ENCODE results near the gene PMP22. TPM values are rescaled to one million over a fixed set of nuclear protein-coding genes. Genes with fewer than 3 reads are reported as not detected.

PMP22 gene
- total RNA-seq, 1 donor from 2014 or later, result 0.93 TPM

DNA sequence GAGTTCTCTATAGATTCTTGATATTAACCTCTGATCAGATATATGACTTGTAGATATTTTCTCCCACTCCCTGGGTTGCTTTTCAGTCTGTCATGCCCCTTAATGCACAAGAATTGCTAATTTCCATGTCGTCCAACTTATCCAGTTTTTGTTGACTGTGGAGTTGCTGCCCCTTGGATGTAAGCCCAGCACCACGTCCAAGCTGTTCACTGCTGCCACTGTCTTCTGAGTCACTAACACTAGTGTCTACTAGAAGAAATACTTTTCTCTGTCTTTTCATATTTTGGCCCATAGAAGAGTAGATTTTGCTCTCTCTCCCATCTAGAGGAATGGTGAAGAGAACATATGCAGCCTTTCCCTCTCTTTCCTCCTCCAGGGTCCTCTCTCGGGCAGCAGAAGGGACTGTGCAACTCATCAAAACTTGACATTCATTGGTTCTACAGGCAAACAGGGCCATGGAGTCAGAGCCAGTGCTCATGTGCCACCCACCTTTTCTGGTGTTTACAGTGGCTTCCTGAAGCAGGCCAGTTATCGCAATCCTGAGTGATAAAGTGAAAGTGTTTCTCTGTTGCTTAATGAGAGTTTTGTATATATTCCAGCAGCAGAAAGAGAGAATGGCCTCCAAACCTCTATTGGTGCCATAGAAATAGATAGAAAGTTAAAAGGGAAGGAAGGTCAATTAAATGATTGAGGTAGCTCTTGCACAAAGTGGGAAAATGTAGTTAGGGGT is 22.6 kb upstream of the PMP22 start:
- H3K4me1 Mint-ChIP-seq (ENCODE audit: low read depth), result peaks cover 6% of the 10 kb centered on the region
- peaks cover 5% of the 10 kb centered on the region for H3K27me3 Mint-ChIP-seq
- TF ChIP-seq CTCF (IDR thresholded peaks at IDR 0.05; ENCODE audit: unreplicated experiment), result no peak
- DNase-seq (ENCODE audit: low spot score, unreplicated experiment), result no peak
- H3K4me3 Mint-ChIP-seq (ENCODE audit: low read depth), result no peak overlapping the region
- H3K27ac Mint-ChIP-seq, result no peak overlapping the region
- no peaks in the 10 kb centered on the region for H3K36me3 Mint-ChIP-seq (ENCODE audit: insufficient read depth)
- H3K9me3 Mint-ChIP-seq (ENCODE audit: low read depth), result peaks cover 2% of the 10 kb centered on the region

DNA sequence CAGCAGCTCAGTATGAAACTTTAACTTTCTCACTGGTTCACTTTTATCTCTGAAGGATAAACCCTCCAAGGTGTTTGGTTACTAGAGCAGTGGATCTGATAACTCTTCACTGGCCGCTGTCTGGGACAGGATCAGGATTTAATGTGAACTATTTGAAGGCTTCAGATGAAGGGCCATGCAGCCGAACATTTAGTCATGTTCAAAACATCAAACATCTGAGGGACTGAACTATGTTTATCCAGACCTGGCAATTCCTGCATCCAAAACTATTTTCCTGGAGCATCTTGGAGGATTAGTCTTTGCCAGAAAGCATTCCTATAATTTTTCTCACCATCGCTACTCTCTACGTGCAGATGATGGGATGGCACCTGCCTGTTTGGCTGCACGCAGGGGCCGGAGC is 20.3 kb upstream of the PMP22 start:
- no peak for DNase-seq (ENCODE audit: low spot score, unreplicated experiment)
- no peaks in the 10 kb centered on the region for H3K36me3 Mint-ChIP-seq (ENCODE audit: insufficient read depth)
- no peak overlapping the region for H3K4me3 Mint-ChIP-seq (ENCODE audit: low read depth)

DNA sequence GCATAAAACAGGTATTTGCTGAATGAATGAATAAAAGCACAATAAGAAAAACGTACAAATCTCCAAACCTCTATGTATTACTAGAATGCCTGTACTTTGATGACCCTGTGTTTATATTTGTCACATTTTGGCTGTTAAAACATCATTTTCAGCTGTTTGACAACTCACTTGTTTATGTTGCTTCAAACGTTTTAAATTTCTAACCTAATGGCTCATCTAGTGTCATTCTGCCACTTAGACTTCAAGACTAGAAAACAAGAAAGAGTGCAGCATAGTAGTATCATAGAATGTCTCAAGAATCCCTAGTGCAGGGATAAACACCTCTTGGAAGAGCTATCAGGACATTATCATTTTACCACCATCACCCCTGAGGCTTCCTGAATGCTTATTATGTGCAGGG is 19.4 kb upstream of the PMP22 start:
- H3K4me3 Mint-ChIP-seq (ENCODE audit: low read depth), result no peak overlapping the region
- H3K27me3 Mint-ChIP-seq, result peaks cover 10% of the 10 kb centered on the region
- TF ChIP-seq CTCF (IDR thresholded peaks at IDR 0.05; ENCODE audit: unreplicated experiment), result no peak
- H3K36me3 Mint-ChIP-seq (ENCODE audit: insufficient read depth), result no peaks in the 10 kb centered on the region
- H3K9me3 Mint-ChIP-seq (ENCODE audit: low read depth), result no peaks in the 10 kb centered on the region
- H3K4me1 Mint-ChIP-seq (ENCODE audit: low read depth), result no peaks in the 10 kb centered on the region
- DNase-seq (ENCODE audit: low spot score, unreplicated experiment), result no peak
- no peak overlapping the region for H3K27ac Mint-ChIP-seq

More for the DNA sequence above, 20.3 kb upstream of the PMP22 start:
- Mint-ChIP-seq H3K9me3 (ENCODE audit: low read depth) (no peaks in the 10 kb centered on the region), H3K27me3 (peaks cover 10% of the 10 kb centered on the region), H3K27ac (no peak overlapping the region), H3K4me1 (ENCODE audit: low read depth) (no peaks in the 10 kb centered on the region)
- no peak for TF ChIP-seq CTCF (IDR thresholded peaks at IDR 0.05; ENCODE audit: unreplicated experiment)

DNA sequence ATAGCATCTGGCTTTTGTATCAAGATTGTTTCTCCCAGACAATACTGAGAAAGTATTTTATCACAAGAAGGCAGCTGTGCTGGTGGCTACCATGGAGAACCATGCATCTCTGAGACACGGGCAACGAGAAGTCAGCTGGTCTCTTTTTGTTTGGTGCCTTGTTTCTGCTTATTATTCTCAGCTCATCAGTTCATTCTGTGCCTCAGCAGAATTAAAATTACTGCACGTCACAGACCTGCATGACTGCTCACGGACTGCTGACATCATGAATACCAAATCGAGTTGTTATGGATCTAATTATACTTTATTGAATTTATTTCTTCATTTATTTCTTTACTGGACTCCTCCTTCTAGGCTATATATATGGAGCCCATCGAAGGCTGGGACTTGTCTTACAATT is 19.0 kb upstream of the PMP22 start:
- H3K4me3 Mint-ChIP-seq (ENCODE audit: low read depth), result no peak overlapping the region
- TF ChIP-seq CTCF (IDR thresholded peaks at IDR 0.05; ENCODE audit: unreplicated experiment), result no peak
- H3K4me1 Mint-ChIP-seq (ENCODE audit: low read depth), result no peaks in the 10 kb centered on the region
- no peak overlapping the region for H3K27ac Mint-ChIP-seq
- no peaks in the 10 kb centered on the region for H3K36me3 Mint-ChIP-seq (ENCODE audit: insufficient read depth)
- DNase-seq (ENCODE audit: low spot score, unreplicated experiment), result no peak
- H3K9me3 Mint-ChIP-seq (ENCODE audit: low read depth), result no peaks in the 10 kb centered on the region
- H3K27me3 Mint-ChIP-seq, result peaks cover 10% of the 10 kb centered on the region

DNA sequence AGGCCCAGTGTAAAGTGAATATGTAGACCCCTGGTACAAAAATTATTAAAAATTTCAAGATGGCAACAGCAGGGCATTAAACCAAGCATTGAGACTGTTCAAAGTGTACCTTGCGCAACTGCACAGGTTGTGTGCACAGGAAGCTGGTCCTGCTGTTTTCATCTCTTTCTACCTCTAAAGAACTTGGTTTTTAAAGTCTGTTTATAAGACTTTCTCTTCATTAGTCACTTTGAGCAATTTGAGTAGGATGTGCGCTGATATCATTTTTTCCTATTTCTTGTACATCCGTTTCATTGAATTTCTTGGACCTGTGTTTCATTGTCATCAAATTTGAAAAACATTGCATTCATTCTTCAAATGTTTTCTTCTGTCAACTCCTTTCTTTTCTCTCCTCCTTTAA is 16.8 kb upstream of the PMP22 start:
- no peaks in the 10 kb centered on the region for H3K9me3 Mint-ChIP-seq (ENCODE audit: low read depth)
- DNase-seq (ENCODE audit: low spot score, unreplicated experiment), result no peak
- H3K36me3 Mint-ChIP-seq (ENCODE audit: insufficient read depth), result no peaks in the 10 kb centered on the region
- peaks cover 2% of the 10 kb centered on the region for H3K4me1 Mint-ChIP-seq (ENCODE audit: low read depth)
- TF ChIP-seq CTCF (IDR thresholded peaks at IDR 0.05; ENCODE audit: unreplicated experiment), result no peak
- H3K27me3 Mint-ChIP-seq, result peaks cover 8% of the 10 kb centered on the region
- no peak overlapping the region for H3K27ac Mint-ChIP-seq
- no peak overlapping the region for H3K4me3 Mint-ChIP-seq (ENCODE audit: low read depth)
